HCT116 (cell line): ENCODE measurements around the gene TNFRSF25. TPM values are rescaled to one million over a fixed set of nuclear protein-coding genes. Genes with fewer than 3 reads are reported as not detected.

ENCODE experiments used
- ATAC-seq: fragments of 200-7000 bp; cut with Tn5 transposase; 2 replicates; pipeline ENCODE4 v1.9.1; 2020; ENCODE audit warnings: mild to moderate bottlenecking, moderate library complexity
- BruUV-seq: library from RNA; stranded (reverse); fragments of 400-500 nt; replicated peaks from 2 replicates; lab custom pipeline; 2021; lab: Mats Ljungman, UMichigan
- CTCF ChIA-PET: fragments of 300-600 bp; sonication (Branson Sonifier 250); formaldehyde crosslinking; loops from one replicate; lab custom pipeline; 2021; ENCODE audit warnings: antibody characterized with exemption; lab: Charles Lee
- POLR2A ChIA-PET: fragments of 300-600, 350-600 bp; sonication (Branson Sonifier 250); formaldehyde crosslinking; loops from one replicate; lab custom pipeline; 2021; ENCODE audit warnings: antibody characterized with exemption; lab: Charles Lee
- RAD21 ChIA-PET, 2 experiments: fragments of 300-600 bp; sonication (Branson Sonifier 250); formaldehyde crosslinking; loops; one replicate each; lab custom pipeline; 2023; ENCODE audit warnings: low total read pairs in 2 of 2; ENCODE audit not compliant: uncharacterized antibody in 2 of 2, unreplicated experiment in 2 of 2, low non-redundant PET in 1 of 2; lab: Charles Lee
- DNase-seq: peaks from one replicate; pipeline ENCODE4 v3.0.0-alpha.2; 2010; ENCODE audit warnings: low read depth, low spot score
- H2AFZ ChIP-seq: fragments of 200-600 bp; shearing (Covaris generic), sonication (generic); 2 replicates; pipeline ENCODE4 v1.6.1; 2017; ENCODE audit warnings: low read depth, mixed run types, mixed read lengths, antibody characterized with exemption, low read length; ENCODE audit not compliant: poor library complexity, severe bottlenecking
- H3K27ac ChIP-seq: 2 replicates; pipeline ENCODE4 v1.5.1; 2012; ENCODE audit warnings: low read depth, low read length
- H3K27me3 ChIP-seq: fragments of 200-600 bp; sonication (generic); 2 replicates; pipeline ENCODE4 v1.6.1; 2016; ENCODE audit warnings: mixed run types, low read length, mixed read lengths; ENCODE audit not compliant: insufficient read depth
- H3K36me3 ChIP-seq, 2 experiments: fragments of 200-500 bp in 1 of 2; fragments of 200-600 bp in 1 of 2; sonication (Bioruptor generic) in 1 of 2; sonication (generic) in 1 of 2; 2 replicates each; pipeline versions ENCODE4 v1.5.1 to v1.6.1; 2014 to 2016; ENCODE audit warnings: low read length in 2 of 2, inconsistent platforms in 1 of 2, mixed read lengths in 1 of 2, mixed run types in 1 of 2; ENCODE audit not compliant: insufficient read depth in 2 of 2, control insufficient read depth in 1 of 2
- H3K4me1 ChIP-seq, 2 experiments: fragments of 200-600 bp in 1 of 2; sonication (generic) in 1 of 2; 2 replicates each; pipeline versions ENCODE4 v1.5.1 to v1.6.1; 2012 to 2017; ENCODE audit warnings: low read length in 2 of 2, inconsistent platforms in 1 of 2, mild to moderate bottlenecking in 1 of 2, mixed read lengths in 1 of 2, mixed run types in 1 of 2, moderate library complexity in 1 of 2; ENCODE audit not compliant: insufficient read depth in 2 of 2, control insufficient read depth in 1 of 2
- H3K4me2 ChIP-seq: fragments of 200-600 bp; sonication (generic); 2 replicates; pipeline ENCODE4 v1.6.1; 2017; ENCODE audit warnings: mixed run types, low read length, mixed read lengths
- H3K4me3 ChIP-seq, 2 experiments: fragments of 200-600 bp in 1 of 2; sonication (generic) in 1 of 2; replicated peaks in 1 of 2; 2 replicates each; pipeline ENCODE4 v1.5.1; 2011 to 2016; ENCODE audit warnings: low read length in 2 of 2, control low read depth in 1 of 2, low read depth in 1 of 2, mild to moderate bottlenecking in 1 of 2, mixed read lengths in 1 of 2, mixed run types in 1 of 2
- H3K79me2 ChIP-seq: fragments of 200-600 bp; sonication (generic); 2 replicates; pipeline ENCODE4 v1.6.1; 2017; ENCODE audit warnings: mild to moderate bottlenecking, mixed run types, low read length, moderate library complexity, mixed read lengths; ENCODE audit not compliant: insufficient read depth
- H3K9ac ChIP-seq: fragments of 200-600 bp; sonication (generic); 2 replicates; pipeline ENCODE4 v1.6.1; 2016; ENCODE audit warnings: low read length, mixed read lengths
- H3K9me2 ChIP-seq: fragments of 200-600 bp; sonication (generic), shearing (Covaris generic); 2 replicates; pipeline ENCODE4 v1.6.1; 2017; ENCODE audit warnings: mixed run types, mild to moderate bottlenecking, moderate library complexity; ENCODE audit not compliant: insufficient read depth
- H3K9me3 ChIP-seq, 2 experiments: fragments of 200-500 bp in 1 of 2; fragments of 200-600 bp in 1 of 2; sonication (Bioruptor generic) in 1 of 2; sonication (generic) in 1 of 2; 2 replicates each; pipeline ENCODE4 v1.6.1; 2014 to 2017; ENCODE audit warnings: low read length in 2 of 2, mixed read lengths in 2 of 2, inconsistent platforms in 1 of 2, low read depth in 1 of 2, mild to moderate bottlenecking in 1 of 2, mixed run types in 1 of 2, moderate library complexity in 1 of 2; ENCODE audit not compliant: control insufficient read depth in 1 of 2, insufficient read depth in 1 of 2
- H4K20me1 ChIP-seq: fragments of 200-600 bp; sonication (generic), shearing (Covaris generic); 2 replicates; pipeline ENCODE4 v1.6.1; 2017; ENCODE audit warnings: mixed run types, mild to moderate bottlenecking, moderate library complexity; ENCODE audit not compliant: insufficient read depth
- ATF3 ChIP-seq: IDR thresholded peaks from 2 replicates; pipeline ENCODE4 v1.6.1; 2012
- CEBPB ChIP-seq: IDR thresholded peaks from 2 replicates; pipeline ENCODE4 v1.6.1; 2012; ENCODE audit warnings: low read depth
- EGR1 ChIP-seq: IDR thresholded peaks from 2 replicates; pipeline ENCODE4 v1.6.1; 2012; ENCODE audit warnings: low read depth
- ELF1 ChIP-seq: IDR thresholded peaks from 2 replicates; pipeline ENCODE4 v1.6.1; 2012; ENCODE audit warnings: low read depth, borderline replicate concordance
- EZH2 ChIP-seq: fragments of 200-600 bp; sonication (generic); IDR thresholded peaks from 2 replicates; pipeline ENCODE4 v1.6.1; 2017; ENCODE audit warnings: antibody characterized with exemption, mixed run types
- EZH2phosphoT487 ChIP-seq: fragments of 200-600 bp; IDR thresholded peaks from 2 replicates; pipeline ENCODE4 v1.6.1; 2018; ENCODE audit warnings: antibody characterized with exemption, borderline replicate concordance
- FOSL1 ChIP-seq: IDR thresholded peaks from 2 replicates; pipeline ENCODE4 v1.6.1; 2012; ENCODE audit warnings: low read depth
- MAX ChIP-seq: IDR thresholded peaks from 2 replicates; pipeline ENCODE4 v1.6.1; 2012
- POLR2AphosphoS5 ChIP-seq: IDR thresholded peaks from 2 replicates; pipeline ENCODE4 v1.6.1; 2011; ENCODE audit warnings: mild to moderate bottlenecking, low read depth, low read length, moderate library complexity
- RAD21 ChIP-seq: IDR thresholded peaks from 2 replicates; pipeline ENCODE4 v1.6.1; 2012; ENCODE audit warnings: low read depth, mild to moderate bottlenecking
- REST ChIP-seq: IDR thresholded peaks from 2 replicates; pipeline ENCODE4 v1.6.1; 2012; ENCODE audit warnings: low read depth
- SIN3A ChIP-seq: IDR thresholded peaks from 2 replicates; pipeline ENCODE4 v1.6.1; 2012; ENCODE audit warnings: low read depth
- SRF ChIP-seq: IDR thresholded peaks from 2 replicates; pipeline ENCODE4 v1.6.1; 2012; ENCODE audit warnings: low read depth
- TCF7L2 ChIP-seq: IDR thresholded peaks from 2 replicates; pipeline ENCODE4 v1.7.0; 2011; ENCODE audit warnings: borderline replicate concordance, inconsistent platforms; ENCODE audit not compliant: insufficient read depth, insufficient read length; ENCODE audit errors: extremely low read depth
- YY1 ChIP-seq: IDR thresholded peaks from 2 replicates; pipeline ENCODE4 v1.6.1; 2011; ENCODE audit warnings: low read length, low read depth, moderate library complexity, mild to moderate bottlenecking; ENCODE audit not compliant: insufficient replicate concordance; ENCODE audit errors: extremely low read depth
- ZBTB33 ChIP-seq: IDR thresholded peaks from 2 replicates; pipeline ENCODE4 v1.6.1; 2011; ENCODE audit warnings: mild to moderate bottlenecking, low read length, moderate library complexity; ENCODE audit not compliant: insufficient replicate concordance; ENCODE audit errors: extremely low read depth
- ZFX ChIP-seq: fragments of 450-650 bp; IDR thresholded peaks from 2 replicates; pipeline ENCODE4 v1.6.1; 2017
- ZNF274 ChIP-seq: fragments of 200-500 bp; sonication (Bioruptor generic); IDR thresholded peaks from 2 replicates; pipeline ENCODE4 v1.6.1; 2014; ENCODE audit warnings: mild to moderate bottlenecking, low read depth, low read length, inconsistent platforms
- intact Hi-C: fragments of 100-400 bp; cut with micrococcal nuclease; formaldehyde crosslinking; loops from 2 replicates; pipeline ENCODE4 v1.10.0; 2022
- total RNA-seq: library from RNA; stranded (reverse); gene quantifications from one replicate; pipeline ENCODE4 v1.2.1, GENCODE V29; 2021; ENCODE audit not compliant: unreplicated experiment

Gene TNFRSF25
- total RNA-seq, 1 experiment from 2014 or later = 27.5 TPM

- intact Hi-C loops = no loop called here
- Histone ChIP-seq H2AFZ (no peak overlapping the region), H3K36me3 (no peaks in the 10 kb centered on the region), H3K4me2 (no peak overlapping the region), H3K4me1 (no peaks in the 10 kb centered on the region; a peak in 1 of 4 replicates), H3K9me3 (no peaks in the 10 kb centered on the region), H3K27ac (no peak overlapping the region), H3K27me3 (no peaks in the 10 kb centered on the region), H3K9me2 (no peaks in the 10 kb centered on the region), H3K4me3 (no peak overlapping the region), H3K9ac (no peak overlapping the region), H3K79me2 (no peaks in the 10 kb centered on the region), H4K20me1 (no peaks in the 10 kb centered on the region)
- CTCF ChIA-PET = interaction anchor here (0.8 kb wide), 1 partner anchor 17 kb away, joined by 3 read pairs; no protein-coding TSS in a partner anchor
- DNase-seq = no peak
- RAD21 ChIA-PET = no interaction called here
- ATAC-seq = no peak
- POLR2A ChIA-PET = no interaction called here
- BruUV-seq = no TSS peak
- TF ChIP-seq EZH2phosphoT487 = no peak
- no peak for TF ChIP-seq YY1
- no peak for TF ChIP-seq TCF7L2
- no peak for TF ChIP-seq FOSL1
- no peak for TF ChIP-seq ZFX
- TF ChIP-seq SIN3A = no peak
- no peak for TF ChIP-seq REST
- no peak for TF ChIP-seq ELF1
- TF ChIP-seq POLR2AphosphoS5 = no peak
- no peak for TF ChIP-seq ZNF274
- TF ChIP-seq RAD21 = no peak
- TF ChIP-seq SRF = no peak
- TF ChIP-seq ATF3 = no peak
- no peak for TF ChIP-seq EZH2
- TF ChIP-seq MAX = no peak
- no peak for TF ChIP-seq EGR1
- TF ChIP-seq CEBPB = no peak
- no peak for TF ChIP-seq ZBTB33
Measured at GRCh38 chr1:6506210-6507036, 40.5 kb upstream of the TNFRSF25 start.
